Measurements from ENCODE around the gene TERT. TPM values are rescaled to one million over a fixed set of nuclear protein-coding genes. Genes with fewer than 3 reads are reported as not detected.
"Not testable (repeated sequence)": the region's sequence is repeated elsewhere in the genome, so short reads cannot be mapped to it uniquely, and the experiment has no call there.

TERT gene
- total RNA-seq, 3 donors from 2014 or later (not counting 1 experiment from before 2014, with no cell fraction given), result not detected

DNA sequence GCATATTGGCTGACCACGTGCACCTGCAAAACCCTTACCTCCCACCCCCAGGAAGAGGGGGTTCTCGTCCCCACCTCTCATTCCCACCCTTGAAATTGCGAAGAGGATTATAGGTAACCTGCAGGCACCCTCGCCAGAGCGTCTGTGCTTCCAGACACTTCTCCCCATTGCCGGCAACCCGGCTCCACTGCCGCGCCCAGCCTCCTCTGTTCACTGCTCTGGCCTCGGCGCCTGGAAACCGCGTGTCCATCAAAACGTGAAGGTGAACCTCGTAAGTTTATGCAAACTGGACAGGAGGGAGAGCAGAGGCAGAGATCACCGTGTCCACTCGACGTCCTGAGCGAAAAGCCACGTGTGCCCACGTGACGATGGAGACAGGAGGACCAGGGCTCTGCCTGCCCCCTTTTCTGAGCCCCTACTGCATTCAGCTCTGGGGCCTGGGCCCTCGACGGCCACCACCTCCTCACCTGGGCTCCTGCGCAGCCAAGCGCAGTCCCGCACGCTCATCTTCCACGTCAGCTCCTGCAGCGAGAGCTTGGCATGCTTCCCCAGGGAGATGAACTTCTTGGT, 1.9 kb downstream of the TERT start:
- Mint-ChIP-seq H3K27me3 (ENCODE audit: low read depth in 2 of 2) (peaks cover 22 to 26% of the 10 kb centered on the region in 2 donors), H3K36me3 (no peaks in the 10 kb centered on the region), H3K4me3 (no peak overlapping the region), H3K27ac (no peak overlapping the region), H3K9me3 (peaks cover 2 to 3% of the 10 kb centered on the region in 2 donors), H3K4me1 (no peaks in the 10 kb centered on the region)
- no peaks in the 10 kb centered on the region for H3K9me3 ChIP-seq (ENCODE audit: control insufficient read depth, insufficient read depth, low read length)
- H3K27me3 ChIP-seq (ENCODE audit: control insufficient read depth, insufficient read depth, low read length), result peaks cover 4% of the 10 kb centered on the region
- H3K4me1 ChIP-seq (ENCODE audit: control insufficient read depth, insufficient read depth, low read length), result peaks cover 3% of the 10 kb centered on the region
- peak in 1 of 2 donors; percentile 2 for DNase-seq
- no peak overlapping the region for H3K4me3 ChIP-seq (ENCODE audit: low read length)
- intact Hi-C loops (cut with micrococcal nuclease), result no loop called here
- H3K27ac ChIP-seq (ENCODE audit: low read length), result no peak overlapping the region
- H3K36me3 ChIP-seq (ENCODE audit: control insufficient read depth, insufficient read depth, low read length), result no peaks in the 10 kb centered on the region
- ATAC-seq, result no peak
- WGBS (ENCODE audit: insufficient coverage), result 94% methylated on average over 30 of the region's 30 CpGs
- TF ChIP-seq, protein P1, sequence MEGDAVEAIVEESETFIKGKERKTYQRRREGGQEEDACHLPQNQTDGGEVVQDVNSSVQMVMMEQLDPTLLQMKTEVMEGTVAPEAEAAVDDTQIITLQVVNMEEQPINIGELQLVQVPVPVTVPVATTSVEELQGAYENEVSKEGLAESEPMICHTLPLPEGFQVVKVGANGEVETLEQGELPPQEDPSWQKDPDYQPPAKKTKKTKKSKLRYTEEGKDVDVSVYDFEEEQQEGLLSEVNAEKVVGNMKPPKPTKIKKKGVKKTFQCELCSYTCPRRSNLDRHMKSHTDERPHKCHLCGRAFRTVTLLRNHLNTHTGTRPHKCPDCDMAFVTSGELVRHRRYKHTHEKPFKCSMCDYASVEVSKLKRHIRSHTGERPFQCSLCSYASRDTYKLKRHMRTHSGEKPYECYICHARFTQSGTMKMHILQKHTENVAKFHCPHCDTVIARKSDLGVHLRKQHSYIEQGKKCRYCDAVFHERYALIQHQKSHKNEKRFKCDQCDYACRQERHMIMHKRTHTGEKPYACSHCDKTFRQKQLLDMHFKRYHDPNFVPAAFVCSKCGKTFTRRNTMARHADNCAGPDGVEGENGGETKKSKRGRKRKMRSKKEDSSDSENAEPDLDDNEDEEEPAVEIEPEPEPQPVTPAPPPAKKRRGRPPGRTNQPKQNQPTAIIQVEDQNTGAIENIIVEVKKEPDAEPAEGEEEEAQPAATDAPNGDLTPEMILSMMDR (IDR thresholded peaks at IDR 0.05), result no peak

DNA sequence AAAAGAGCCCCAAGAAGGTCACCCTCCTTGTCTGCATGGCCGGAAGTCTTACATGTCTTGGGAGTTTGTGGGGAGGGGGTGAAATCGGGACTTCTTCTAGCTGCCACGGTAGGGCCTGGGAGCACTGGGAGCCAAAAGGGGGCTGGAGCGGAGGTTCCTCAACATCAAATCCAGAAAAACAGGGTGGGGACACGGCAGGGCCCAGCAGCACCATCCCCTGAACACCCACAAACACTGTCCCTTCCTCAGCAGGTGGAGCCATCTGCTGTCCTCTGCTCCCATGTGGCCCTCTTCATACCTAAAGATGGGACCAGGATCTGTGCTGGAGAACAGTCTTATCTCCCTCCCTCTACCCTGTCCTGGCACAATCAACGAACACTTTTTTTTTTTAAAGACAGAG, 2.7 kb downstream of the TERT start:
- H3K4me1 Mint-ChIP-seq, result no peaks in the 10 kb centered on the region
- TF ChIP-seq, protein P1 (IDR thresholded peaks at IDR 0.05), result no peak
- DNase-seq (no peak), ATAC-seq (no peak)
- Histone ChIP-seq H3K4me1 (ENCODE audit: control insufficient read depth, insufficient read depth, low read length) (peaks cover 3% of the 10 kb centered on the region), H3K4me3 (ENCODE audit: low read length) (no peak overlapping the region), H3K9me3 (ENCODE audit: control insufficient read depth, insufficient read depth, low read length) (no peaks in the 10 kb centered on the region), H3K36me3 (ENCODE audit: control insufficient read depth, insufficient read depth, low read length) (no peaks in the 10 kb centered on the region), H3K27ac (ENCODE audit: low read length) (no peak overlapping the region), H3K27me3 (ENCODE audit: control insufficient read depth, insufficient read depth, low read length) (peaks cover 4% of the 10 kb centered on the region)
- H3K9me3 Mint-ChIP-seq, result peaks cover 2 to 3% of the 10 kb centered on the region in 2 donors
- WGBS (ENCODE audit: insufficient coverage), result 91% methylated on average over 6 of the region's 6 CpGs
- H3K27me3 Mint-ChIP-seq (ENCODE audit: low read depth in 2 of 2), result peaks cover 24 to 27% of the 10 kb centered on the region in 2 donors
- intact Hi-C loops (cut with micrococcal nuclease), result no loop called here
- no peak overlapping the region for H3K4me3 Mint-ChIP-seq
- H3K27ac Mint-ChIP-seq, result no peak overlapping the region
- H3K36me3 Mint-ChIP-seq, result no peaks in the 10 kb centered on the region

DNA sequence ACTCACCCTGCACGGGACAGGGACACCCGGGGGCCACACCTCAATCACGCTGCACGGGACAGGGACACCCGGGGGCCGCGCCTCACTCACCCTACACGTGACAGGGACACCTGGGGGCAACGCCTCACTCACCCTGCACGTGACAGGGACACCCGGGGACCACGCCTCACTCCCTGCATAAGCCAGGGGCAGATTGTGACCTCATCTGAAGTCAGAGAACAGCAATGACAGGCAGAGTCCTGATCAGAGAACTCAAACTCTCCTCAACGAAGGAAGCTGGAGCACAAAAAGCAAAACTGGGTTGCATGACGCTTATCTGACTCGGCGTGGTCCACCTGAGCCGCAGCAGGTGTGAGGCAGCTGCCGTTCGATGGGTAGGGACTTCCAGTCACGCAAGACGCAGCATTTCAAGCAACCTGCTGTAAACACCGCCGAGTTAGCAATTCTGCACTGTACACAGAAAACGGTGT, 3.2 kb downstream of the TERT start:
- ATAC-seq, result no peak
- 89% methylated on average over 24 of the region's 24 CpGs for WGBS (ENCODE audit: insufficient coverage)
- H3K27ac Mint-ChIP-seq, result no peak overlapping the region
- intact Hi-C loops (cut with micrococcal nuclease), result no loop called here
- TF ChIP-seq, protein P1 (IDR thresholded peaks at IDR 0.05), result no peak
- Histone ChIP-seq H3K27me3 (ENCODE audit: control insufficient read depth, insufficient read depth, low read length) (peaks cover 4% of the 10 kb centered on the region), H3K4me3 (ENCODE audit: low read length) (no peak overlapping the region), H3K9me3 (ENCODE audit: control insufficient read depth, insufficient read depth, low read length) (no peaks in the 10 kb centered on the region), H3K36me3 (ENCODE audit: control insufficient read depth, insufficient read depth, low read length) (no peaks in the 10 kb centered on the region), H3K4me1 (ENCODE audit: control insufficient read depth, insufficient read depth, low read length) (peaks cover 3% of the 10 kb centered on the region), H3K27ac (ENCODE audit: low read length) (no peak overlapping the region)
- H3K4me3 Mint-ChIP-seq, result no peak overlapping the region
- peaks cover 2 to 3% of the 10 kb centered on the region in 2 donors for H3K9me3 Mint-ChIP-seq
- H3K36me3 Mint-ChIP-seq, result no peaks in the 10 kb centered on the region
- H3K27me3 Mint-ChIP-seq (ENCODE audit: low read depth in 2 of 2), result peaks cover 24 to 29% of the 10 kb centered on the region in 2 donors
- H3K4me1 Mint-ChIP-seq, result no peaks in the 10 kb centered on the region
- peak in 1 of 2 donors; percentile 7 for DNase-seq

DNA sequence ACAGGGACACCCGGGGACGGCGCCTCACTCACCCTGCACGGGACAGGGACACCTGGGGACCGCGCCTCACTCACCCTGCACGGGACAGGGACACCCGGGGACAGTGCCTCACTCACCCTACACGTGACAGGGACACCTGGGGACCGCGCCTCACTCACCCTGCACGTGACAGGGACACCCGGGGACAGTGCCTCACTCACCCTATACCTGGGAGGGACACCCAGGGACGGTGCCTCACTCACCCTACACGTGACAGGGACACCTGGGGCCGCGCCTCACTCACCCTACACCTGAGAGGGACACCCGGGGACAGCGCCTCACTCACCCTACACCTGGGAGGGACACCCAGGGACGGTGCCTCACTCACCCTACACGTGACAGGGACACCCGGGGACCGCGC, 3.9 kb downstream of the TERT start:
- intact Hi-C loops (cut with micrococcal nuclease); H3K4me1 ChIP-seq (ENCODE audit: control insufficient read depth, insufficient read depth, low read length); H3K4me3 ChIP-seq (ENCODE audit: low read length); H3K9me3 ChIP-seq (ENCODE audit: control insufficient read depth, insufficient read depth, low read length); H3K4me1 Mint-ChIP-seq; ATAC-seq; H3K27me3 ChIP-seq (ENCODE audit: control insufficient read depth, insufficient read depth, low read length); H3K27ac Mint-ChIP-seq; H3K36me3 ChIP-seq (ENCODE audit: control insufficient read depth, insufficient read depth, low read length); H3K4me3 Mint-ChIP-seq; H3K36me3 Mint-ChIP-seq; H3K27ac ChIP-seq (ENCODE audit: low read length); DNase-seq; H3K9me3 Mint-ChIP-seq: not testable (repeated sequence)
- 90% methylated on average over 18 of the region's 24 CpGs for WGBS (ENCODE audit: insufficient coverage)
- peaks cover 17 to 29% of the 10 kb centered on the region in 2 donors for H3K27me3 Mint-ChIP-seq (ENCODE audit: low read depth in 2 of 2)

DNA sequence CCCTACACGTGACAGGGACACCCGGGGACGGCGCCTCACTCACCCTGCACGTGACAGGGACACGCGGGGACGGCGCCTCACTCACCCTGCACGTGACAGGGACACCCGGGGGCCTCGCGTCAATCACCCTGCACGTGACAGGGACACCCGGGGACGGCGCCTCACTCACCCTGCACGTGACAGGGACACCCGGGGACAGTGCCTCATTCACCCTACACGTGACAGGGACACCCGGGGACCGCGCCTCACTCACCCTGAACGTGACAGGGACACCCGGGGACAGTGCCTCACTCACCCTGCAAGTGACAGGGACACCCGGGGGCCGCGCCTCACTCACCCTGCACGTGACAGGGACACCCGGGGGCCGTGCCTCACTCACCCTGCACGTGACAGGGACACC, 5.3 kb downstream of the TERT start:
- H3K36me3 Mint-ChIP-seq; intact Hi-C loops (cut with micrococcal nuclease); H3K36me3 ChIP-seq (ENCODE audit: control insufficient read depth, insufficient read depth, low read length); H3K27ac Mint-ChIP-seq; H3K4me3 Mint-ChIP-seq; H3K9me3 ChIP-seq (ENCODE audit: control insufficient read depth, insufficient read depth, low read length); H3K9me3 Mint-ChIP-seq; H3K4me1 Mint-ChIP-seq; H3K4me1 ChIP-seq (ENCODE audit: control insufficient read depth, insufficient read depth, low read length); DNase-seq; H3K27ac ChIP-seq (ENCODE audit: low read length); ATAC-seq; H3K4me3 ChIP-seq (ENCODE audit: low read length); H3K27me3 ChIP-seq (ENCODE audit: control insufficient read depth, insufficient read depth, low read length): not testable (repeated sequence)
- WGBS (ENCODE audit: insufficient coverage), result 94% methylated on average over 13 of the region's 32 CpGs
- H3K27me3 Mint-ChIP-seq (ENCODE audit: low read depth in 2 of 2), result peaks cover 17 to 29% of the 10 kb centered on the region in 2 donors
